Colon (tissue), 2 donors: ENCODE measurements around the gene ZNF469.

Experiments
- FAIRE-seq: peaks from 2 replicates; lab custom pipeline; 2012; peaks lifted over from hg19 to GRCh38; lab: Jason Lieb, UNC
- donor health status: control.
- donor health status: control.

Gene ZNF469

DNA sequence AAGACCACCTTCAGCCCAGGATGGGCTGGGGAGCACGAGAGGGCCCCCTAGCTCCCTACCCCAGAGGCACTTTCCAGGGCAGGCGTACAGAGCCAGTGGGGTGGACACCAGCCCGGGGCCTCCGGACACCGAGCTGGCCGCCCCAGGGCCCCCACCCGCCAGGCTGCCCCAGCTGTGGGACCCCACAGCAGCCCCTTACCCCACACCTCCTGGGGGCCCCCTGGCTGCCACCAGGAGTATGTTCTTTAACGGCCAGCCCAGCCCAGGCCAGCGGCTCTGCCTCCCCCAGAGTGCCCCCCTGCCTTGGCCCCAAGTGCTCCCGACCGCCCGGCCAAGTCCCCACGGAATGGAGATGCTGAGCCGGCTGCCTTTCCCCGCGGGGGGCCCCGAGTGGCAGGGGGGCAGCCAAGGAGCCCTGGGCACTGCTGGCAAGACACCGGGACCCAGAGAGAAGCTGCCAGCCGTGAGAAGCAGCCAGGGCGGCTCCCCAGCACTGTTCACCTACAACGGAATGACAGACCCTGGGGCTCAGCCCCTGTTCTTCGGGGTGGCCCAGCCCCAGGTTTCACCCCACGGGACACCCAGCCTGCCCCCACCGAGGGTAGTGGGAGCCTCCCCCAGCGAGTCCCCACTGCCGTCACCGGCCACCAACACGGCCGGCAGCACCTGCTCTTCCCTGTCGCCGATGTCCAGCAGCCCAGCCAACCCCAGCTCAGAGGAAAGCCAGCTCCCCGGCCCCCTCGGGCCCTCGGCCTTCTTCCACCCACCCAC is 46.0 kb downstream of the ZNF469 start:
- FAIRE-seq: no peak

- FAIRE-seq: no peak
Measured at GRCh38 chr16:88429387-88430184, 46.8 kb downstream of the ZNF469 start.

DNA sequence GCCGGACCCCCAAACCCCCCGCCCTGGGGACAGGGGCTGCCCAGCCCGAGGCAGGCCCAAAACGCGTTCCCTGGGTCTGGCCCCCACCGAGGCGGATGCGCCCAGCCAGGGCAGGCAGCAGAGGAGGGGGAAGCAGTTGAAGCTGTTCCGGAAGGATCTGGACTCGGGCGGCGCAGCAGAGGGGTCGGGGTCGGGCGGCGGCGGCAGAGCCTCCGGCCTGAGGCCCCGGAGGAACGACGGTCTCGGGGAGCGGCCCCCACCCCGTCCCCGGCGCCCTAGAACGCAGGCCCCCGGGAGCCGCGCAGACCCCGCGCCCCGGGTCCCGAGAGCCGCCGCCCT is 47.4 kb downstream of the ZNF469 start:
- no peak for FAIRE-seq

DNA sequence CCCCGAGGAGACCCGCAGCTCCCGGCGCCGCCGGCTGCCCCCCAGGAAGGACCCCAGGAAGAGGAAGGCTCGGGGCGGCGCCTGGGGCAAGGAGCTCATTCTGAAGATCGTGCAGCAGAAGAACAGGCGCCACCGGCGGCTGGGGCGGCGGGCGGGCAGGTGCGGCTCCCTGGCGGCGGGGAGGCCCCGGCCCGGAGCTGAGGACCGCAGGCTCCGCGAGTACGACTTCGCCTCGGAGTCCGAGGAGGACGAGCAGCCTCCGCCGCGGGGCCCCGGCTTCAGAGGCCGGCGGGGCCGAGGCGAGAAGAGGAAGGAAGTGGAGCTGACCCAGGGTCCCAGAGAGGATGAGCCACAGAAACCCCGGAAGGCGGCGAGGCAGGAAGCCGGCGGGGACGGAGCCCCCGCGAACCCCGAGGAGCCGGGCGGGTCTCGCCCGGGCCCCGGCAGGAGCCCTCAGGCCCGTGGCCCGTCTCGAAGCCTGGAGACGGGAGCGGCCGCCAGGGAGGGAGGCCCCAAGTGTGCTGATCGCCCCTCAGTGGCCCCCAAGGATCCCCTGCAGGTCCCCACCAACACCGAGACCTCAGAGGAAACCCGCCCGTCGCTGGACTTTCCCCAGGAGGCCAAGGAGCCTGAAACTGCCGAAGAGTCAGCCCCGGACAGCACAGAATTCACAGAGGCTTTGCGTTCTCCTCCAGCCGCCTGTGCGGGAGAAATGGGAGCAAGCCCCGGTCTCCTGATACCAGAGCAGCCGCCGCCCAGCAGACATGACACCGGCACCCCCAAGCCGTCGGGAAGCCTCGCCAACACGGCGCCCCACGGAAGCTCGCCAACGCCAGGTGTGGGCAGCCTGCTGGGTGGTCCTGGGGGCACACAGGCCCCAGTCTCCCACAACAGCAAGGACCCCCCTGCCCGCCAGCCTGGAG is 48.0 kb downstream of the ZNF469 start:
- FAIRE-seq: no peak

GRCh38 chr16:88431651-88432050 is 48.9 kb downstream of the ZNF469 start:
- FAIRE-seq: no peak

GRCh38 chr16:88432174-88432573 is 49.4 kb downstream of the ZNF469 start:
- no peak for FAIRE-seq
